SU-DHL-6 (cell line): ENCODE measurements around the gene MPZL3.

Experiments used
- H2AFZ ChIP-seq: fragments of 200-600 bp; sonication (generic); 2 replicates; pipeline ENCODE4 v1.6.1; 2014; ENCODE audit warnings: low read depth, mild to moderate bottlenecking, moderate library complexity, mixed read lengths, antibody characterized with exemption, low read length; ENCODE audit not compliant: severe bottlenecking
- H3F3A ChIP-seq: fragments of 200-600 bp; shearing (Covaris generic); 2 replicates; pipeline ENCODE4 v1.6.0; 2016; ENCODE audit warnings: antibody characterized with exemption, mild to moderate bottlenecking; ENCODE audit not compliant: insufficient read depth
- H3K27ac ChIP-seq: fragments of 200-600 bp; sonication (generic); 2 replicates; pipeline ENCODE4 v1.5.1; 2016; ENCODE audit warnings: low read depth, mild to moderate bottlenecking, low read length, moderate library complexity, mixed read lengths
- H3K27me3 ChIP-seq: fragments of 200-600 bp; sonication (generic), shearing (Covaris generic); 2 replicates; pipeline ENCODE4 v1.6.0; 2014; ENCODE audit warnings: mild to moderate bottlenecking, low read length
- H3K36me3 ChIP-seq: fragments of 200-600 bp; sonication (generic); 2 replicates; pipeline ENCODE4 v1.6.1; 2014; ENCODE audit warnings: mild to moderate bottlenecking, low read length, mixed read lengths
- H3K4me2 ChIP-seq: fragments of 300-600, 200-600 bp; shearing (Covaris generic), sonication (generic); 2 replicates; pipeline ENCODE4 v1.6.0; 2014; ENCODE audit warnings: low read length, low read depth, mild to moderate bottlenecking; ENCODE audit not compliant: poor library complexity, severe bottlenecking
- H3K4me3 ChIP-seq: fragments of 200-600 bp; sonication (generic); 2 replicates; pipeline ENCODE4 v1.5.1; 2014; ENCODE audit warnings: antibody characterized with exemption, low read length, mild to moderate bottlenecking, mixed read lengths; ENCODE audit not compliant: insufficient read depth, poor library complexity, severe bottlenecking
- H3K79me2 ChIP-seq: fragments of 200-600 bp; sonication (generic); 2 replicates; pipeline ENCODE4 v1.6.1; 2014; ENCODE audit warnings: mild to moderate bottlenecking, low read length, moderate library complexity; ENCODE audit not compliant: insufficient read depth
- H3K9ac ChIP-seq: fragments of 200-600 bp; sonication (generic); 2 replicates; pipeline ENCODE4 v1.7.0; 2014; ENCODE audit warnings: mild to moderate bottlenecking, low read length
- H3K9me2 ChIP-seq: fragments of 200-600 bp; sonication (generic); replicated peaks from 2 replicates; pipeline ENCODE4 v1.6.1; 2014; ENCODE audit warnings: low read length; ENCODE audit not compliant: insufficient read depth
- H3K9me3 ChIP-seq: fragments of 200-600 bp; sonication (generic); 2 replicates; pipeline ENCODE4 v1.6.1; 2014; ENCODE audit warnings: low read length, mixed read lengths; ENCODE audit not compliant: insufficient read depth
- H4K20me1 ChIP-seq: fragments of 200-600 bp; sonication (generic); 2 replicates; pipeline ENCODE4 v1.6.1; 2014; ENCODE audit warnings: low read depth, mild to moderate bottlenecking, antibody characterized with exemption, low read length, moderate library complexity, mixed read lengths
- CTCF ChIP-seq: fragments of 200-600 bp; sonication (generic); IDR thresholded peaks from one replicate; pipeline ENCODE4 v1.5.1; 2017; ENCODE audit warnings: antibody characterized with exemption, mild to moderate bottlenecking, low read length, moderate library complexity; ENCODE audit not compliant: insufficient read depth, poor library complexity, severe bottlenecking
- EZH2phosphoT487 ChIP-seq: fragments of 200-600 bp; sonication (generic), shearing (Covaris generic); conservative IDR thresholded peaks from 2 replicates; pipeline ENCODE4 v1.6.1; 2018; ENCODE audit warnings: mild to moderate bottlenecking, antibody characterized with exemption, low read length, moderate library complexity, mixed read lengths

Gene MPZL3

DNA sequence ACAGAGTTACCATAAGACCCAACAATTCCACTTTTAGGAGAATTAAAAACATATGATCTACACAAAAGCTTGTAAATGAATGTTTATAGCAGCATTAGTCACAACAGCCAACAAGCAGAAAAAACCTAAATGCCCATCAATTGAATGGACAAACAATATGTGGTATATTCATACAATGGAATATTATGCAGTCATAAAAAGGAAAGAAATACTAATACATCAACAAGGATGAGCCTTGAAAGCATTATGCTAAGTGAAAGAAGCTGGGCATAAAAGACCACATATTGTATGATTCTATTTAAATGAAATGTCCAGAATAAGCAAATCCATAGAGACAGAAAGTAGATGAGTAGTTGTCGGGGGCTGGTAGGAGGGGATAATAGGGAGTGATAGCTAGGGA, 7.0 kb upstream of the MPZL3 start:
- H4K20me1 ChIP-seq = no peaks in the 10 kb centered on the region
- no peaks in the 10 kb centered on the region for H3F3A ChIP-seq
- H3K4me2 ChIP-seq = no peak overlapping the region
- TF ChIP-seq EZH2phosphoT487 (no peak), CTCF (no peak)
- H3K9me2 ChIP-seq = no peaks in the 10 kb centered on the region
- H3K9ac ChIP-seq = no peak overlapping the region
- H3K79me2 ChIP-seq = no peaks in the 10 kb centered on the region
- H3K27me3 ChIP-seq = no peaks in the 10 kb centered on the region
- no peak overlapping the region for H3K27ac ChIP-seq
- H2AFZ ChIP-seq = no peak overlapping the region
- H3K4me3 ChIP-seq = no peak overlapping the region
- no peaks in the 10 kb centered on the region for H3K36me3 ChIP-seq
- H3K9me3 ChIP-seq = peaks cover 4% of the 10 kb centered on the region; the same call in 1 of the 2 replicates

GRCh38 chr11:118258410-118258809, 6.2 kb upstream of the MPZL3 start:
- no peaks in the 10 kb centered on the region for H3K79me2 ChIP-seq
- H3K4me2 ChIP-seq = no peak overlapping the region
- peaks cover 2% of the 10 kb centered on the region; the same call in 1 of the 2 replicates for H3F3A ChIP-seq
- no peak overlapping the region for H3K9ac ChIP-seq
- no peaks in the 10 kb centered on the region for H3K9me2 ChIP-seq
- H3K27me3 ChIP-seq = no peaks in the 10 kb centered on the region
- no peak overlapping the region for H2AFZ ChIP-seq
- H3K27ac ChIP-seq = no peak overlapping the region
- H4K20me1 ChIP-seq = no peaks in the 10 kb centered on the region
- H3K36me3 ChIP-seq = no peaks in the 10 kb centered on the region
- peaks cover 4% of the 10 kb centered on the region; the same call in 1 of the 2 replicates for H3K9me3 ChIP-seq
- TF ChIP-seq EZH2phosphoT487 (no peak), CTCF (no peak)
- H3K4me3 ChIP-seq = no peak overlapping the region

DNA sequence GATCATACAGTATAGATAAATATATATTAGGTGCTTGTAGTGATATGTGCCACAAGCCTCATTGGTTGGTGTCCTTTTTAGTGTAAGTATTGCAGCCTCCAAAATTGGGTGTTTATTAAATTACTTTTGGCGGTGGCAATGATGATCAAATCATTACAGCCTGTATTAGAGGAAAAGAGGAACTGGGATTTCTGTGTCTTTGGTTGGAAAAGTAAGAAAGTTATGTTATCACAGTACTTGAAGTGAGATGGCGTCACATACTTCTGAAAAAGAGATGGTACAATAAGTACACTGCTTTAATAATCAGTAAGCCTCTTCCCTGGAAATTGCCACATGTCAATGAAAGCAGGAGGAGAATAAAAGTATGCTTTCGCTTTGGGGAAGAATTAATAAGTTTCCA, 523 bp upstream of the MPZL3 start:
- Histone ChIP-seq H3K4me3 (peak overlapping the region; percentile 74), H3K9ac (peak overlapping the region; percentile 57), H3K27ac (no peak overlapping the region), H3K9me2 (no peaks in the 10 kb centered on the region), H3K4me2 (peak overlapping the region; percentile 84), H3K36me3 (no peaks in the 10 kb centered on the region), H3K27me3 (no peaks in the 10 kb centered on the region), H3K9me3 (no peaks in the 10 kb centered on the region), H3K79me2 (no peaks in the 10 kb centered on the region; the same call in 1 of the 2 replicates), H2AFZ (peak overlapping the region; percentile 92), H3F3A (peaks cover 4% of the 10 kb centered on the region; the same call in 1 of the 2 replicates), H4K20me1 (no peaks in the 10 kb centered on the region)
- TF ChIP-seq CTCF (no peak), EZH2phosphoT487 (no peak)
